Astrocyte (in vitro differentiated cells and primary cell): ENCODE measurements around the gene CTLA4.

Experiments
- CTCF ChIP-seq: IDR thresholded peaks from 2 replicates; pipeline ENCODE4 v1.5.1; 2011; ENCODE audit warnings: low read depth, mild to moderate bottlenecking, inconsistent platforms, low read length, moderate library complexity; ENCODE audit not compliant: insufficient read depth
- EZH2 ChIP-seq: IDR thresholded peaks from 2 replicates; pipeline ENCODE4 v1.6.1; 2012; ENCODE audit warnings: mild to moderate bottlenecking, low read length, inconsistent platforms; ENCODE audit not compliant: insufficient read depth

- TF ChIP-seq CTCF (no peak), EZH2 (no peak)
Observed at GRCh38 chr2:203824057-203824456, 43.5 kb upstream of the CTLA4 start.
